ENCODE measurements around the gene LIMS2.

Gene LIMS2

DNA sequence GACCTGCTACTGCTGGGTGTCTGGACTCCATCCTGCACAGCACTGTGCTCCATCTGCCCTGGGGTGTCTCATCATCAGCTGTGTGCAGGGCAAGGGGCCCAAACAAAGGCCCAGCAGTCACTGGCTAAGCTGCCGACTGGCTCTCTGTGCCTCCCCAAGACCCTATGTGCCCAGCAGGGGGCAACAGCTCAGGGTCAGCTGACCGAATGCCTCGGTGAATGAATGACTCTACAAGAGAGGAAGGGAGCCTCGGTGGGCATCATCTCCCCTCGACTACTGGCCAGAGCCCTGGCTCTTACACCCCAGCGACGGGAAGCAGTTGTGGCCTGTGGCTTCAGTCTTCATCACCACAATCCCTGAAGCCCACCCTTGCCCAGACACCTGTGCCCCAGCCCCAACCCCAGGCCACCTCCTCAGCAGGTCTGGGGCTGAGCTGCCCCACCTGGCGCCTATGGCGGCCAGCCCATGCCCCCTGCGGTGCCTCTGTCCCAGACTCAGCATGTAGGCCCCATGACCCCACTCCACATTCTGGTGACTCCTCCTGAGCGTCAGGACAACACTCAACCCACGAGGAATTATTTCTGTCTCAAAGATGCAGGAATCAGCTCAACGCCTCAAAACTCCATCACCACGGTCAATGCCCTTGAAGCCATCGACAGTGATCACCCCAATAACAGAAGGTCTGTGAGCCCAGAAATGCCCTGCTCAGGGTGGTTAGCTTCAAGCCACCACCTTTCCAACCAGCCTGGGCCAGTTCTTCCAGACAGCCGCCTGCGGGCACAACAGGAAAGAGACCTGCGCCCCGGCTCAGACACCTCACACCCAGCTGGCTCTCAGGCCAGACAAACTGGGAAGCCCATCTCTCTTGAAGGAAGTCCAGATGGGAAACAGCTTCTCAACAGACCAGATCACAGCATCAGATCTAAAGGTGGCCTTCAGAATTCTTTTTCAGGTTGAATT lies 31.0 kb downstream of the LIMS2 start:
- DNase-seq: no peak

DNA sequence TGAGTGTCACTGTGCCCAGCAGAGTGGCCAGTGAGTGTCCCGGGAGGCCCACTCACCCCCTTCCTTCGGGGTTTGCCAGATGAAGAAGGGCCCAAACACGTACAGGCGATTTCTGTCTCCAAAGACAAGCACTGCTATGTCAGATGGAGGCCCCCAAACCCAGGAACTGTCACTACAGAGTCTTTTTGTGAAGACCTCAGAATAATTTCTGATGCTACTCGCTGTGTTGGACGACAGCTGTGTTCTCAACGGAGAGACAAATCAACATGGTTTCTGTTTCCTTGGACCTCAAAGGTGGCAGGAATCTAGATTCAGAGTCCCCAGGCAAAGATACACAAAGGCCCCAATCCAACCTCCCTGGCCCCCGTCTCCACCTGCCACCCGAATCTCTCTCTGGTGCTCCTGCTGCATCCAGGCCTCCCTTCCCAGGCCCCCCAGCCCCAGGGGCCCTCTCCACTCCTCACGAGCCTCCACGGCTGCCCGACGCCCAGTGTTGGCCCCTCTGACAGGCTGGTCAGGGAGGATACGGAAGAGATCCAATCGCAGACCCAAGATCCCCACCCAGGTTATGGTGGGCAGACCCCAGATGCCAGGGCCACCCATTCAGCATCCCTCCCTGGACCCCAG lies 31.8 kb downstream of the LIMS2 start:
- DNase-seq: no peak

DNA sequence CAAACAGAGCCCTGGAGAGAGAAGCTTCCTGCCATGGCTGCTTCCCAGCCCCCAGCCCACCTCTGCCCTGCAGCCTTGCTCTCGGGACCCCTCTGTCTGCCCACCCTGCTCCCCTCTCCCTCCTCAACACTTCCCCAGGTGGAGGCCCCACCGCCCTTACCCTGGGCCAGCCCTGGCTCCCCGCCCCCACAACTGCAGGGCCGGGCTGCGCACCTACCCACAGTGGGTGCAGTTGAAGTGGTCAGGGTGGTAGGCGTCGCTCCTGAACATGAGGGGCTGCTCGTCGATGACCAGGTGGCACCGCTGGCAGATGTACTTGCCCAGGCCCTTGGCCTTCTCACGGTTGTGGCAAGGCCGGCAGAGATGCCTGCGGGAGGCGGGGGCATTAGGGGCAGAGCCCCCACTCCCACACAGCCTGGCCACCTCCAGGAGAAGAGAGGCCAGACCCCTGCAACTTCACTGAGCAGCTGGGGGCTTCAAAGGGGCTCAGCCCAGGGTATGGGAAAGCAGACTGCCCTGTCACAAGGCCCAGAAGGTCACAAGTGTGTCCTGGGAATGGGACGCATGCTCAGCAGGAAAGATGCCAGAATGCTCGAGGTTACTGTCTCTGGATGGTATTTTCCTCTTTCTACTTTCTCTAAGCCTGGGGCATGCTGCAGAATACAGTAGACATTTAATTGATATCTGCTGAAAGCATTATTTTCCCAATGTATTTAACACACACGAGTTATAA lies 32.5 kb downstream of the LIMS2 start:
- no peak for DNase-seq

DNA sequence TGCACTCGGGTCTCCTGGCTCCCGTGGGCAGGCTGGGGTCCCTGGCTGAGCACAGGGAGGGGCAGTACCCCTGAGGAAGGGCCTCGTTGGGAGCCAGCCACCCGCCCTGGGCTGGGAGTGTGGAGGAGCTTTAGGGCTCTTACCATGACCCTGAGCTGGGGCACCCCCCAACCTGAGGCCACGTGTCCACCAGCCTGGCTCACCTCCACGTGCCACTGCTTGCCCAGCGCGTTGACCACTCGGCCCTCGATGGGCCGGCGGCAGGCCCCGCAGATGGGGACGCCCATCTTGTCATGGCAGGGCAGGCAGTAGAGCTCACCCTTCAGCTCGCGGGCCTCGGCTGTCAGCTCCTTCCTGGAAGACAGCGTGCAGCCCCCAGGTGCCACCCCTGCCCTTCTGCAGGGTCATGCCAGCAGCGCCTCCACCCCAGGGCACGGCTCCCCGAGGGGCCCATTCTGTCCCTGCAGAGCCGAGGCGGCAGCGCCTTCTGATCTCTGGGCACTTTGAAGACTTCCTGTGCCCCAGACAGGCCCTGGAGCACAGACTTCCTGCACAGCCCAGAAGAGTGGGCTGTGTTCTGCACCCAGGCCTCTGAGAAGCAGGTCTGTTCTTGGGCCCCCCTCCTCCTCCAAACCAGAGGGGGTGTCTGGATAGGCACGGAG lies 33.4 kb downstream of the LIMS2 start:
- no peak for DNase-seq

DNA sequence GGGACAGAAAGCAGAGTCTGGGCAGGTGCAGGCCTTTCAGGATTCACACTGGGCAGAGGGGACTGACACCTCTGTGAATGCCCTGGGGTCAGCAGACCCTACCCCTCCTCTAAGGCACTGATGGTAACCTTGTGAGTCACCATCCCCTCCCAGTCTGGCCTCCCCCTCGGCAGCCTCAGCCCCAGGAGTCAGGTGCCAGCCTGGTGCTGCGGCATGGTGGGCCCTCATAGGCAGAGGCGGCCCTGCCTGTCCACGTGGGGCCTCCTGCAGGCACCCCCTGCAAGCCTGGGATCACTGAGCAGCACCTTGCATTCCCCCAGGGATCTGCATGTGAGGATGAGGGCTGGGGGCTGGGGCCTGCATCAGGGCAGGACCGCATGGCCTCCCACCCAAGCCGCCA lies 34.2 kb downstream of the LIMS2 start:
- no peak for DNase-seq

DNA sequence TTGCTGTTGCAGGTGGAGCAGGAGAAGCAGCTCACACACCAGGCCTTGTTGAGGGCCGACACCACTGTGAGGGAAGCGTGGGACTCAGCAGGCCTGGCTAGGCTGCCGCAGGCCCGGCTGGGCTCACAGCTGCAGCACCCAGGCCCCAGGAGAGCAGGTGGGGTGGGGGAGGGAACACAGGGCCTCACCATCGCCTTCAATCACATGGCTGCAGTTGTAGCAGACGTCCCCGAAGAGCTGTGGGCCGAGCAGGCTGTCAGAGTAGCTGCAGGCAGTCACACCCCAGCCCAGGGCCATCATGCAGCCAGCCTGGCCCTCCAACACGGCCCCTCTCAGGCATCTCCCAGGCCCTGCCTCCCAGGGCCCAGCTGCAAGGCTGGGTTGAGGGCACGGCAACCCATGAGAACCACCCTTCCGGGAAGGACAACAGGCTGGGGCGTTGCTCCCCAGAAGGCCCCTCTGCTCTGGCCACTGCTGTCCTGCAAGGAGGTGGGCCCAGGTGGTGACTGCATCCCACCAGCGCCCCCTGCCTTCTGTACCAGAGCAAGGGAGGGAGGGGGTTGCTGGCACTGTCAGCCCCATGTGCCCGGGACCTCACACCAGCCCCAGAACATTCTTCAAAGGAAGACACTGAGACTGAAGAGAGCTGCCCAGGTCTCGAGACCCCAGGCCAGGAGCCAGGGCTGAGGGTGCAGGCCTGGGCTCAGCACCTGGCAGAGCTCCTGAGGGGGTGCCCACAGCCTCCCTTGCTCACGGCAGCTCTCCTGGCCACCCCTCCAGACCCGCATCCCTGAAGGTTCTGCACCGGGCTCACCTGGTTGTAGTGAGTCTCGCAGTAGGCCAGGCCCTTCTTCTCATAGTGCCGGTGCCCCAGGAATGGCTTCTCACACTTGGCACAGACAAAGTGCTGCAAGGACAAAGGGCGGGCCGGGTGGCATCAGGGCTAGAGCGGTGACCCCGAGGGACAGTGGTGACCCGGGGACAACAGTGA lies 35.0 kb downstream of the LIMS2 start:
- no peak for DNase-seq

DNA sequence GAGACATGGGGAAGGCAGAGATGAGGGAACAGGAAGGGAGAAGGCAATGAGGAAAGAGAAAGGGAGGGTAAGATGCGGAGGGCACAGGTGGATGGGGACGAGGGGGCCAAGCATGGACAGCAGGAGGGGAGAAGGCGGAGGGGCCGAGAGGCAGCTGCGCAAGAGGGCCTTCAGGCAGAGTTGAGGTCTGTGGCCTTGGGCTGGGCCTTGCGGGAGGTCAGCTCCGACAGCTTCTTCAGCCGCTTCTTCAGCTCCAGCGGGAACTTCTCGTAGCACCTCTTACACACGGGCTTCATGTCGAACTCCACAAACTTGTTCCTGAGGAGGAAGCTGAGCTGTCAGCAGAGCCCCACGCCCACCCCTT lies 36.2 kb downstream of the LIMS2 start:
- no peak for DNase-seq

DNA sequence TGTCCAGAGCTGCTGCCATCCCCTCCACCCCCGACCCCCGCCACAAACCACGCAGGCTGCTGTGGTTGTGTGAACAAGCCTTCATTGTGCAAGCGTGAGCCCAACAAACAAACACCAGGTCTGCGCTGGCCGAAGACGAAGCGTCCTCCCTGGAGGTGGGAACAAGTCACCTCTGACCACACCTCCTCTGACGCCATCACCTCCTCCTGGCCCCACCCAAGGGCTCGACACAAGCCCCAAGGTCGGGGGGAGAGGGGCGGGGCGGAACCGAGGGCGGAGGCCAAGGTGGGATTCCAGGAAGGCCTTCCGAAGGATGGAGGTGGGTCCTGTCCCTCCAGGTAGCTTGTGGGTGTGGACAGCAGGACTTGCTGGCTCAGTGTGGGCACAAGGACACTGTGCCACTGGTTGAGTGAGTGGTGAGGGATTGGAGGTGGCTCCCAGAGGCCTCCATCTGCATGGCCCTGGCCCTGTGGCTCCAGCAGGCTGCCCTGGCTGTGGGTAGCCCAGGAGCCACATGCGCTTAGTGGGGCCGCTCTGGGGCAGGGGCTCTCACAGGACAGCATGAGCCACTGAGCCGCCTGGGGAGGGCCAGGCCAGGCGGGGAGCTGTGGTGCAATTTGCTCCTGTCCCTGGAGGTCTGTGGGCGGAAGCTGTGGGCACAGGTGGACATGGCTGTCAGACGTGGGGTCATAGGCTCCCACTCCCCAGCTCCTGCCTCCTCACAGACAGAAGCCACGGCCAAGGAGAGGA lies 36.8 kb downstream of the LIMS2 start:
- no peak for DNase-seq

DNA sequence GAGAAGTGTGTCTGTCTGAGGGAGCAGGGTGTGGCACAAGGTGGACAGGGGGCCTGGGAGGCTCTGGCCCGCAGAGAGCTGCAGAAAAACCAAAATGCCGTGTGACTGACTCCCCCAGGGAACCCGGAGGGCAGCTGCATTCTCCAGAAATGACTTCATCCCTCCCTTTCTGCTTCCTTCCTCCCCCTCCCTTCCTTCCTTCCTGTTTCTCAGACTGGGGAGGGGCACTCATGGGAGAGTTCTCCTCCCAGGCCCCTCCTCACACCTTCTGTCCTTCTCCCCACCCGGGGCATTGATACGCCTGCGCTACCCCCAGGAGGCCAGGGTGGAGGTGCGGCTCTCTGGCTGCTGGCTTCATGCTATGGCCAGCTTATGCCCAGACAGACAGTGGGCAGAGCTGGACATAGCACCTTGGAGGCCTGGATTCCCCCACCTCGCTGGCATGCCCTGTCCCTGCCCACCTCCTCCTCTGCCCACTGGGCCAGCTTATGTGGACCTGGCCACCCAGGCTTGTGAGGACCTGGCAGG lies 37.5 kb downstream of the LIMS2 start:
- DNase-seq: peak; percentile 62

DNA sequence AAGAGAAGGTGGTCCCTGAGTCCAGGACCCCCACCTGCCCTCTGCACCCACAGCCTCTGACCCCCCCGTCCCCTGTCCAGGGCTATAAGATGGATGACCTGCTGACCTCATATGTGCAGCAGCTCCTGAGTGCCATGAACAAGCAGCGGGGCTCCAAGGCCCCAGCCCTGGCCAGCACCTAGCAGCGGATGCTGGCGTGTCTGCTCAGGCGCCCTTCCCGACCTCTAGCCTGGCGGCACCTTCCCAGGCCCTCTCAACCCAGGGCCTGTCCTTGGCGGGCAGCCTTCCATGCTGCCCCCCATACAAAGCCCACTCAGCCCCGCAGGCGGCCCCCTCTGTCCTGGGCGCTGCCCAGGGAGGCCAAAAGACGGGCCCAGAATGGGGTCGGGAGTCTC lies 38.1 kb downstream of the LIMS2 start:
- DNase-seq: no peak

DNA sequence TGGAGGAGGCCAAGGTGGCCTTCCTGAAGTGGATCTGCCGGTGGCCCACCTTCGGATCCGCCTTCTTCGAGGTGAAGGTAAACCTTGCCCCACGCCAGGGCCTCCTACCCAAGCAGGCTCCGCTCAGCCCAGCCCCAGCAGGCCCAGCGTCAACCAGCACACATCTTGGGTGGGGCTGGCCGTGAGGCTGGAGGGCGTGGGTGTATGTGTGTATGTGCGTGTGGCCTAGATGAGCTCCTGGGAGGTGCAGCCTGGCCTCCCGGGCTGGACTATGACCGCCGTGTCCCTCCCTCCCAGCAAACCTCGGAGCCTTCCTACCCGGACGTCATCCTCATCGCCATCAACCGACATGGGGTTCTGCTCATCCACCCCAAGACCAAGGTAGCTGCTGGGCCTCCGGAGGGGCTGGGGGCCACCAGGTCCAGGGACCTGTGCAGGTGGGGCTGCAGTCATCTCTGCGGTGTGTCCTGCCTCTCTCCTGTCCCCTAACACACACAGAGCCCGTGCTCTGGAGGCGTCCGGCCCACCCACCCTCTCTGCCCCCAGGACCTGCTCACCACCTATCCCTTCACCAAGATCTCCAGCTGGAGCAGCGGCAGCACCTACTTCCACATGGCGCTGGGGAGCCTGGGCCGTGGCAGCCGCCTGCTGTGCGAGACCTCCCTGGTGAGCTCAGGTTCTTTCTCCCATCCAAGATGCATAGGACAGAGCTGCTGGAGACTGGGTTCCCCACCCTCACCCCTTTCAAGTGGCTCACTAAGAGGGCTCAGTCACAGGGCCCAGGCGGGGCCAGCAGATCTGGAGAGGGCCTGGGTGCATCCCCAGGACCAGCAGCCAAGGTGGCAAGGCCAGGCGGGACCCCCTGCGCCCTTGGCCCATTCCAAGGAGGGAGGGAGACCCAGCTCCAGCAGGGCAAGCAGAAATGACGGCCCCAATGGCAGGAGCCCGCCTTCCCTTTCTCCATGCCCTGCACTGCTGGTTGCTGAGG lies 38.8 kb downstream of the LIMS2 start:
- no peak for DNase-seq

DNA sequence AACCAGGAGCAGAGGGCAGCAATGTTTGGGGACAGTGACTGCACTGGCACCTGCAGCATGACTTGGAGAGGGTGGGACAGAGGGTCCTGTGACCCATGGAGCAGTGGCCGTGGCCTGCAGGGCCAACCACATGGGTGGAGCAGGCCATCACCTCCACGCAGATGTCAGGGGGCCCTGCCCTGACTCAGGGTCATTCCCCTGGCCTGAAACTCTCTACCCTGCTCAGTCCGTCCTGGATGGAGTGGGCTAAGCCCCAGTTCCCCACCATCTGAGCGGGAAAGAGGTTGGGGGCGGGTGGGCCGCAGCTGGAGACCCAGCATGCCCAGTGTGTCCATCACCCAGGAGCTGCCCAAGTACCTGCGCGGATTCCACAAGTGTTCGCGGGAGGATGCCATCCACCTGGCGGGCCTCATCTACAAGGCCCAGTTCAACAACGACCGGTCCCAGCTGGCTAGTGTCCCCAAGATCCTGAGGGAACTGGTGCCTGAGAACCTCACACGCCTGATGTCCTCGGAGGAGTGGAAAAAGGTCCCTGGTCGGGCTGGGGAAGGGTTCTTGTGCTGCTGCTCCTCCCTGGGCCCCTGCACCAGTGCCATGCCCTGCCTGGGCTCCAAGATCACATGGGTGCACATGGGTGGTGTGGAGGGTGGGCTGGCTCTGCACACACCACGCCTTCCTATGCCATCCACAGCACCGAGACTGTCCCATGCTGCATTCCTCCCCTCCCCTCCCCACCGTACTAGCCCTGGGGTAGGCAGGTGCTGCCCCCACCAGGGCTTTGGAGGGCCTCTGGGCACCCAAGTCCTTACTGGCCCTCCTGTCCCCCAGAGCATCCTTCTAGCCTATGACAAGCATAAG lies 39.7 kb downstream of the LIMS2 start:
- DNase-seq: no peak

DNA sequence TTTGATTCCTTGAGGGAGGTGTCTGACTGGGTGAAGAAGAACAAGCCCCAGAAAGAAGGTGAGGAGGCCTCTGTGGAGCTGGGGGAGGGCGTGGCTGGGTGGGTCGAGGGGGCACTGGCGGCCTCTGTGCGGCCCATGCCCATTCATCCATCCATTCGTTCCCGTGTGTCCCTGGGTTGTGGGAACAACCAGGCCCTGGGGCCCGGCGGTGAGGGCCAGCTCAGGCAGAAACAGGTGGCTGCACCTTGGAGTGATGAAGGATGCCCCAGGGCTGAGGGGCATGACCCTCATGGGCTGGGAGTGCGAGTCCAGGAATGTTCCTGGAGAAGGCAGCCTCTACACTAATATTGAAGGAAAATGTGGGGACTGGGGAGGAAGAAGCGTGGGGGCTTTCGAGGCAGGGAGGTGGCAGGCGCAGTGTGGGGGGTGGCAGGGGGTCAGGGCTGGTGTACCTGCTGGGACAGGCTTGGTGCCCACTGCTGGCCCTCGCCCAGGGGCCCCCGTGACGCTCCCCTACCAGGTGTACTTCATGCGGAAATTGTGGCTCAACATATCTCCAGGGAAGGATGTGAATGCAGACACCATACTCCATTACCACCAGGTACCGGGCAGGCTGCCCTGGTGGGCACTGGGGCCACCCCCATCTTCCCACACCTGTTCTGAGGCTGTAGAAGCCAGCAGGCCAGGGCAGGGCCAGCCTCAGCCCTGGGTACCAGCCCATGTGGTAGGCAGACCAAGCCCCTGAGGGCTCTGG lies 40.5 kb downstream of the LIMS2 start:
- DNase-seq: no peak

DNA sequence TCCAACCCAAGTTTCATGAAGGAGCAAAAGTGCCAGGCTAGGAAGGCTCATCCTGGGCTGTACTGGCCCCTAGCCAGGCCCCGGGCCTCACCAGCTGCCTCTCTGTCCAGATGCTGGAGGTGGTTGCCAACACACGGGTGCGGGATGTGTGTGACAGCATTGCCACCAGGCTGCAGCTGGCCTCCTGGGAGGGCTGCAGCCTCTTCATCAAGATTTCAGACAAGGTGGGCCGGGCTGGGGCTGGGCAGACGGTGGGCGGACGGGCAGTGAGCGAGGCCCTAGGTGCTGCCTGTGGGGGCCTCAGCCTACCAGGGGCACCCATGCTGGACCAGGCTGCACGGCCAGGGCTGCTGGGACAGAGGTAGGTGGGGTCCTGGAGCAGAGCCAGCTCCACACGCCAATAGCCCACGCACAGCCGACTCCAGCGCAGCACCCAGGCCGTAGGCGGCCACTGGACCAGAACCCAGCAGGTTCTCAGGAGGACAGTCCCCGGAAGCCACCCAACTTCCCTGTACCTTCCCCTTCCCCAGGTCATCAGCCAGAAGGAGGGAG lies 41.2 kb downstream of the LIMS2 start:
- no peak for DNase-seq

DNA sequence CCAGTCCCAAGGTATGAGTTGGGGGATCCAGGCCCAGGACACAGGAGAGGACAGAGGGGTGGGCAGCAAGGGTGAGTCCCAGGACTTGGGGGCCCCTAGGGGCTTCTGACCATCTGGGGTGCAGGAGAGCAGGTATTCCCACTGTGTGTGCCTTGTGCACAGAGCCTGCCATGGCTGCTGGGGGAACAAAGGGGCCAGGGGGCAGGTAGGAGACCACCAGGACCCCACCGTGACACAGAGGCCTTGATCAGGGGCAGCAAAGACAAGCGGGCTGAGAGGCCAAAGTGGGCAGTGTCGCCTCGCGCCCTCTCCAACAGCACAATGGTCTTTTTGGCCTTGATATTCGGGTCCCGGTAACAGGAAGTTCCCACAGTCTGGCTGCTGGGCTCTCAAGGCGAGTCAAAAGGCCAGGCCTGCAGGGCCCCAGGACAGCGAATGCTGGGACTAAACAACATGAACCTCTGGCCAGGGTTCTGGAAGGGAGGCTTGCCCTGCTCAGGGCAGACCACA lies 41.7 kb downstream of the LIMS2 start:
- no peak for DNase-seq

DNA sequence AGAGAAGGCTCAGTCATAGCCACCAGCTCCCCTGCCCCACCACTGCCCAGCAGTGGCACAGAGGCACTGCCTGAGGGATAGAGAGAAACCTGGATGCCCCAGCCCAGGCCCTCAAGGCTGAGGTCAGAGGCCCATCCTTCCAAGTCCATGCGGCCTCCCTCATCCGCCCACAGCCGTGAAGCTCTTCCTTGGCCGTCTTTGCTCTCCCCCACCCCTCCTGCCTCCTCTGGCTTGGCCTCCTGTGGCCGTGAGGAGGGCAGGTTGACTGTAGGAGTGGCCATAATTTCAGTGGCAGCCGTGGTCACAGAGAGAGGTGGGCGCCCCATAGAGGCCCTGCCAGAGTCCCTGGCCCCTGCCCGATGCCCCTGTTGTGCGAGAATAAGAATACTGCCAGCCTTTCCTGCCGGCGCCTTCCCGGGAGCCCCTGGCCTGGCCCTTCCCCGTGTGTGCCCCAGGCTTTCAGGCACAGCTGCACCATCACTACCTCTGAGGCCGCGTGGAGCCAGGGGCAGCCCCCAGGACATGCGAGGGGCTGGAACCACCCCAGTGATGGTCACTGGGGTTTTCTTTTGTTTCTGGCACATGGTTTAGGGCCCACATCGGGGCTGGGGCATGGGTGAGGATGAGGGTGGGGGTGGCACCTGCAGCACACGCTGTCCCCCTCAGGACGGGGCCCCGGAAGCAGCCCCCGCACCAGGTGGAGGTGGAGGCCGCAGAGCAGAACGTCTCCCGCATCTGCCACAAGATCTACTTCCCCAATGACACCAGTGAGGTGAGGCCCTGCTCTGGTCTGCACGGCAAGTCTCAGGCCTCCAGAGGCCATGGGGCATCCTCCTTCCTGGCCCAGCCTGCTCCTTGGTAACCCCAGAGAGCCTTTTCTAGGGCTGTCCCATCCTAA lies 42.5 kb downstream of the LIMS2 start:
- DNase-seq: no peak
